NCI-H1105 treated with DMSO at 0.1 percent for 48 hours (cell line): ENCODE results near the gene NMNAT3.

Experiments used
- DNase-seq: peaks from one replicate; lab custom pipeline; 2025; lab: John Stamatoyannopoulos, UW

Gene NMNAT3

DNA sequence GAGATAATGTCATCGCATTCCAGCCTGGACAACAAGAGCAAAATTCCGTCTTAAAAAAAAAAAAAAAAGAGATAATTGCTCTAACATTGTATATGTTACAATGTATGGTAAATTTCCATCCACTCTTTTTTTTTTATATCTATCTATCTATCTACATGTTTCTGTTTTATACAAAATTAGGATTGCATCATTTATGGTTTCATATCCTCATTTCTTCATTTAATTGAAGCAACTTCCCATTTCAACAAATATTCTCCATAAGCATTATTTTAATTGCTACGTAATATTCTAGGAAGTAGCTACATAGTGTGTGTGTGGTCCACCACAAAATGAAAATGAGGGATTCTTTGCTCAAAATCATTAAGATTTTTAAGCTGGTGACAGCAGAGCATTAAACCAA is 156.6 kb downstream of the NMNAT3 start:
- DNase-seq, result no peak

DNA sequence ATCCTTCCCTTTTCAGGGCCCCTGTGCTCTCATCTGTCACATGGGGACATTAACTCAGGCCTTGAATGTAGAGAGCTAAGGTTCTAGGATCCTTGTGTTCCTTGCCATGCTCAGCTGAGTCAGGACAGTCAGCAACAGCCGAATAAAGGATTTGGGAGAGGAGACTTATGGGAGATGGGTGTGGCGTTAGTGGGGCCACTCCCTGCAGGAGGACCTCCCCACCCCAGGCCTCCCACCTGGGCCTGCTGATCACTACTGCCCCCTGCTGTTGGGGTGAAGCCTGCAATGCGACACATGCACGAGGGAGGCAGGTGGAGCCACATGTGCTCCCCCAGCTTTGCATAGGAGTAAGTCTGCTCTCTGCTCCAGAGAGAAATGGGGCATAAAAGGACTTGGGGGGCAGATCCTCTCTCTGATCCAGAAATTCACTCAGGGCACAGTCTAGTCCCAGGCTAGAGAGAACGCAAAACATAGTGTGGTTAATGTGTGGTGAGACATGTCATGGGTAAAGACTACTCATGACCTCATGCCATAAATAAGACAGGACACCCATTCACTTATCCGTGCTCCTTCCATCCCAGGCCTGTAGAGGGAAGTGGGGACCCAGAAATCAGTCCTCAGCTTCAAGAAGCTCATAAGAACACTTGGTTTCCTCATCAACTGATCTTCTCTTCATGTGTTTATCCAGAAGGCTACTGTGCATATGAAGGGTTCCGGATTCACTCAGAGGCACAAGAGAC is 157.6 kb downstream of the NMNAT3 start:
- DNase-seq, result no peak

DNA sequence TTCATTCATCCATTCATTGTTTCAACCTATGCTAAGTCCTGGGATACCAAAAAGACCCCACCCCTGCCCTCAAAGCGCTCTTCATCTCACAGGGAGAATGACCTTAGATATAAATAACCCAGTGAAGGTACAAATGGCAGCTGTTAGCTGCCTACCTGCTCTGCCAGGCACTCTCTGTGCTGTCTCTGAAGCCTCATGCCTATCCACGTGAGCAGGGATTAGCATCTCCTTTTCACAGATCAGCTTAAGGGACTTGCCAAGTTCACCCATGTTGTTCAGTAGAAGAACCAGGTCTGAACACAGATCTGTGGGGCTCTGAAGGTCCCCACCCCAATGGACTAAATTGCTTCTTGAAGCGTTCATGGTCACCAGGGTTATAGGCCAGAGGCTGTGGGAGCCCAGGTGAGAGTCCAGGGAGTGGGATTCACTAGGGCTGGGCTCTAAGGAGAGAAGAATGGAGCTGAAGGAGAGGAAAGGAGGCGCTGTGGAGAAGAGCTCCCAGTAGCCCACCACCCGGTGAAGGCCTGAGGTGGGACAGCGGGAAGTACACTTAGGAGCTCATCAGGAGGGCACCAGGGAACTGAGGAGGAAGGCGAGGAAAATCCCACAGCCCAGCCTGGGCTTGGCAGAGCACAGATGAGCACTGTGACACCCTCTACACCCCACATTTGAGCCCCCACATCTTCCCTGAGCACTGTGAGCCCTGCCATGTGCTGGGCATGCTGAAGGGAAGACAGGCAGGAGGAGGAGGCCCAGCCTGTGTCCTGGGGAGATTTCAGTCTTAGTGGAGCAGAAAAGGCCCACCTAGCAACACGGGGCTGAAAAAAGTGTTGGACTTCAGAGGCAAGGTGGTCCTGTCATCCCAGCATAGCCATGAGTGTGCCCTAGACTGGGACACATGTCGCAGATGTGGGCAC is 158.6 kb downstream of the NMNAT3 start:
- no peak for DNase-seq

DNA sequence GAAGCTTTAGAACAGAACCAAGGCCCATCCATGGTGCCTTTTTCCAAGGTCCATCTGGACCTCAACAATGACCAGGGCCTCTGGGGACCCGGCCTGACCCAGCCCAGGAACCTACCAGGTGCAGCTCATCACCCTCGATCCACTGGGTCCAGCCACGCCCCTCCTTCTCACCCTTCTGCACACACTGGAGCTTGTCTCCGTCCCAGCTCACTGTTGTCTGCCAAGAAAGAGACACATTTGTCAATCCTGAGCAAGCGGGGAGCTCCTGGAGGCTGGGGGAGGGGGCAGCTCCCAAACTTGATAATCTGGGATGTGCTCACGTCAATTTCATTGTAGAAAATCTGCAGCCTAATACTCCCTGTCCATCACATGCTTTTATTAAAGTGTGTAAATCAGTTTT is 159.5 kb downstream of the NMNAT3 start:
- no peak for DNase-seq

DNA sequence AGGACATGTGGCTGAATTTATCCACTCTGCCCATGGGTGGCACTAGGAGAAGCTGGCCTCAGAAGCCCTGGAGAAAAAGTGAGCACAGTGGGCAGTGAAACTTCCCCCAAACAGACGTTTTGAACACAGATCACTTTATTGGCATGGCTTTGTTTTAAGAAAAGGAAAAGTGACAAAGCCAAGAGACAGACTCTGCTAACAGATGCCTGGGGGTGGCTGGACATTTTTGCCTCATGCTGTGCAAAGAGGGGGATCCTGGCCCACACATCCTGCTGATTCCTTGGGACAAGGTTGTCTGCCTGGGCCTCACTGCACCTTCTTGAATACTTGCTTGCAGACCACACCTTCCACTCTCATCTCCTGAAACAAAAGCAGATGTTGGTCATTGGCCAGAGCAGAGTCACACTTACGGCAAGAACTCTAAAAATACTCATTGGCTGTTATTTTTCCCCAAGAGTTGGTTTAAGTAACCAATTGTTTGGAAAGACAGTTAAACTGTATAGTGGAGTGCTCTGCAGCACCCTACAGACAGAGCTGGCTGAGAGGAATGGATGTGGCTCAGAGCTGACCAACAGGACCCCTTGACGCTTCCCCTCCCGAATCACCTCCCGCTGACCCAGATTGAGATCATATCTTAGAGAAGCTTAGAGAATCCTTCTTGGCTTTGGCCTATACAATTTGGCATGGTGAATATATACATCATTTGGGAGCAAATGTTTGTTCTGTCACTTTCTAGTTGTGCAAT is 160.3 kb downstream of the NMNAT3 start:
- no peak for DNase-seq

DNA sequence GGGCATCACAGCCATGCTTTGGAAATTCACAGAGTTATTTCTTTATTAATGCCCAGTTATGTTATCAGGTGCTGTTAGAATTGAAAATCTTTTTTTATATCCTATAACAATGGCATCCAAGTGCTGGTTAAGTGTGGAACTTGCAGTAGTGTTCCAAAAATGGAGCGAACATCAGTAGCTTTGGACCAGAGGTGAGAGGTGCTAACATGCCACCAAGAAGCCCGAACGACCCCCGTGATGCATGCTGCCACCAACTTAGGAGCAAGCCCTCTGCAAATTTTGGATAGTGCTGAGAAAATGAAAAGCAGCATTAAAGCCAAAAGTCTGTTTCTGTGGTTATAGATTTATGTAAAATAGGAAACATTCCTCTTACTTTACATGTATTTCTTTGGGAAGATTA is 163.0 kb downstream of the NMNAT3 start:
- DNase-seq, result no peak
